DMS153 treated with DMSO at 0.1 percent for 48 hours (cell line): ENCODE measurements around the gene GPR161.

Source experiments
- DNase-seq: peaks from one replicate; lab custom pipeline; 2025; ENCODE audit not compliant: unreplicated experiment; lab: John Stamatoyannopoulos, UW

GPR161 gene

DNA sequence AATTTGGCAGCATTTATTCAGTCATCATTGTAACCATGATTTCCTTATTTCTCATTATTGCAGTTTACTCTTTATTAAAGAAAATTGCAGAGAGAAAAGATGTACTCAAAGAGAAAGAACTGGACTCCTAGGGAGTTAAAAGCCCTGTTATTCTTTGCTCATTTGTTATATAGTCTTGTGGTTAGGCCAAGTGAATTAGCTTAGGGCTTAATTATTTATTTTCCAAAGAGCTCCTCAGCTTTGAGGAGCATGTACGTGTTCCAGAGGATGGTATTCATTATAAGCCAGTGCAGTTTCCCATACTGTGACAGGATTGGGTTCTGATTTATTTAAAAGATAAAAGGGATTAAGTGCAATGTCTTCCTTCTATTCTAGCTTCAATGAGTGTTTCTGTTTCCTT is 86.4 kb downstream of the GPR161 start:
- DNase-seq = no peak

DNA sequence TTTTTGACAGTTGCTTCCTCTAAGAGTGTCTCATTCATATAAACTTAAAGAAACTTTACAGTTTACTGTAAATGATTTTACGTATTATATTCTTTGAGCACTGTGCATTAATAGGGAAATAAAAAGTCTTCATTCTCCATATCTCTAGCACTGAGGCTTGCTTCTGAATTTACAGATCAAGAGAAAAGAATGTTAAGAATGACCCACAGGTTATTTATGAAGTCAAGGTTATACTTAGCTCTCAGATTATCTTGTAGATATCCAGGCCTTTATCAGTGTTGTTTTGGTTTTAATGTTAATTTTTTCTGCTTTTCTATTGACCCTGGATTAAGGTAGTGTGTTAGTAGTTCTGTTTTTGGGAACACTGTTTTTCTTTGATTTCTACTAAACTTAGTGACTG is 91.4 kb downstream of the GPR161 start:
- no peak for DNase-seq

DNA sequence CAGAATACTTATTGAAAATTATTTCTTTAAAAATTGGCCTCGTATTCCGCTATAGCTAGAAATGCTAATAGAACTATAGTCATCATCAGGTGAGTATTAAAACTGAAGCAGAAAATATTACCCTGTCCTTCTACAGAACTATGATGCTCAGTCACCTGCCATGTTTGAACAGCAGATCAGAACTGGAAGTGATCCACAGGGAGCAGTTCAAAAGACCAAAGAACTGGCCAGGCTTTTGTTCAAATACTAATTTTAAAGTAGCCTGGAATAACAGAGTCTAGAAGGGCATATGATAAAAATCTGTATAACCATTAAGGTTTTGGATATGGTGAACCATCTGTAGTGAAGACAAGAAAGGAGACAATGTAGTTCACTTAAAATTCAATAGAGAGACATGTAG is 94.4 kb downstream of the GPR161 start:
- DNase-seq = no peak

DNA sequence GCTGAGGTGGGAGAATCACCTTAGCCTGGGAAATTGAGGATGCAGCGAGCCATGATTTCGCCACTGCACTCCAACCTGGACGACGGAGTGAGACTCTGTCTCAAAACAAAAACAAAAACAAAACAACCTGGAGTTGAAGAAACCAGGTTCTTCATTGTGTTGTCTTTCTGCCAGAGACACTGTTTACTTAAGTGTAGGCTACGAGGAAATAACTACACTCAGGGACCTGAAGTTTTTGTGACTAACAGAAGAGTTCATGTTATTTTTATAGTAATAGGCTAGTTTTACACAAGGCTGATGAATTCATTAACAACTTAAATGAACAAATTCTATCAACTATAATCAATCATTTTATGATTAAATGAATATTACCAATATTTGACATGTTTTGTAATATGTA is 101.4 kb downstream of the GPR161 start:
- DNase-seq = no peak

DNA sequence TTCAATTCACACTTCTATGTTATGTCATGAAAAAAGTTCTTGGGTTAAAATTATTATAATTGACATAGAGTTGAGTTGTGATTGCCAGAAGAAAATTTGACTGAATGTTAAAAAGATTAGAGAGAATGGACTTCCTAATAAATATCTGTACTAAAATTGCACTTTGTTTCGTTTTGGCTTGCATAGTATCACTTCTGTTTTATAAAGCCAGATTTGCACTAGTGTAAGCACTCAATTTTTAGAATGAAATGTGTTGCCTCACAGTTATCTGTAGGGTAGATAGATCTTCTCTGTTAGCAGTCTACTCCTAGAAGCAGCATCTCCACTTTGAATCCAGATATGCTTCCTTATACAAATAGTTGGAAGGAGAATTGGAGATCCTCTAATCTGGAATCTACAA is 104.7 kb downstream of the GPR161 start:
- no peak for DNase-seq

DNA sequence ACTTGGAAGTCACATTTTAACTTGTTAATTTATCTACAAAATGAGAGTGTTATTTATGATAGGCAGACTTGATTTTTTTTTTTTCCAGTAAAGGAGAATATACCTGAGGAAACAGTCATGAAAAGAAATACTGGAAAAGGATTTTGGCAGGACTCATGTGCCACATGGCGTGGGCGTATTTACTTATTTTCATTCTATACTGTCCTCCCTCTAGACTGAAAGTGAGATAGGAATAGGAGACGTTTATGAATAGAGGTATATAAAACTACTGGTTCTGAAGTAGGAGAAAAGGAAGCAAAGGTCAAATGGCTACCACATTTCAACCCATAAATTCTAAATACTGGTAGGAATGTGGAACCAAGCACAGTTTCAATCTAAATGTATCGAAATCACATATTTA is 105.1 kb downstream of the GPR161 start:
- no peak for DNase-seq

DNA sequence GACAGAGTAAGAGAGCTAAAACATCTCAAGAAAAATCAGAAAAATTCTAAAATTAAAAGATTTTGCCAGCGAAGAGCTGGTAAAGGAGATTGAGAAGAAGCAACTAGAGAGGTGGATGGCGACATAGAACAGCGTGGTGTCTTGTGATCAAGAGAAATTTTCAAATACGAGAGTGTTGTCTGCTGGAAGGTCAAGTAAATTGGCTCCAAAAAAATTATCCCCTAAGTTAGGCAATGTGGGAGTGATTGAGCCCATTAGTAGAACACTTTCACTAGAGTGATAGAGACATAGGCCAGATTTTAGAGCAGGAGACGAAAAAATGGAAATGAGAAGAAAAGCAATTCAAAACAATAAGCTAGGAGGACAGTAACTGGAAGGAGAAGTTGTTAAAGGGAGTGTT is 105.5 kb downstream of the GPR161 start:
- DNase-seq = no peak
